Kidney tubule cell (primary cell): ENCODE results near the gene NOC4L.
"Not testable (repeated sequence)": the region's sequence is repeated elsewhere in the genome, so short reads cannot be mapped to it uniquely, and the experiment has no call there.

Experiments
- DNase-seq: peaks from one replicate; pipeline ENCODE4 v3.0.0-alpha.2; 2018; ENCODE audit warnings: low spot score

Gene NOC4L

DNA sequence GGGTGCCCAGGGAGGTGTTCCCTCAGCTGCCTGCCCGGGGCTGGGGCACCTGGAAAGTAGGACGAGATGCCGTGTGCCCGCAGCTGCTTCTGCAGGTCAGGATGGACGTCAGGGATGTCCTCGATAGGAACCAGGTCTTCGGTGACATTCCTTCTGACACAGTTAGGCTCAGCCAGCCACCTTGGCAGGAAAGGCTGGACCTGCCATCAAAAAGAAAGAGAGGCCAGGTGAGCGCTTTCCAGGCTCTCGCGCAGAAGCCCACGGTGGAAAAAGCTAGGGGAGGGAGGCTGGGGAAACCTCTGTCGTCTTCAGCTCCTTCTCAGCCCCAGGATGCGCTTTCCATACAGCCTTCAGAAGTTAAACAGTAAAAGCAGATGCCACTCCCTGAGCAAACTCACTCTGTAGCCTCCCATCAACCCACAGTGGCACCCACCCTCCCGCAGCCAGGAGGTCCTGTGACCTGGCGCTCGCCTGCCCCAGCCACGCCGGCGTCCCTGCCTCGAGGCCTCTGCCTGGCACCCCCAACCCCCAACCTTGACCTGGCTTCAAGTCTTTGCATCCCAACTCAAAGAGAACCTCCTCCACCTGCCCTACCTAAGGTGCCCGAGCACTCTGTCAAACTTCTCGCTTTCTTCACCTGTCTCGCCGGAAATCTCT, 1.4 kb upstream of the NOC4L start:
- no peak for DNase-seq

DNA sequence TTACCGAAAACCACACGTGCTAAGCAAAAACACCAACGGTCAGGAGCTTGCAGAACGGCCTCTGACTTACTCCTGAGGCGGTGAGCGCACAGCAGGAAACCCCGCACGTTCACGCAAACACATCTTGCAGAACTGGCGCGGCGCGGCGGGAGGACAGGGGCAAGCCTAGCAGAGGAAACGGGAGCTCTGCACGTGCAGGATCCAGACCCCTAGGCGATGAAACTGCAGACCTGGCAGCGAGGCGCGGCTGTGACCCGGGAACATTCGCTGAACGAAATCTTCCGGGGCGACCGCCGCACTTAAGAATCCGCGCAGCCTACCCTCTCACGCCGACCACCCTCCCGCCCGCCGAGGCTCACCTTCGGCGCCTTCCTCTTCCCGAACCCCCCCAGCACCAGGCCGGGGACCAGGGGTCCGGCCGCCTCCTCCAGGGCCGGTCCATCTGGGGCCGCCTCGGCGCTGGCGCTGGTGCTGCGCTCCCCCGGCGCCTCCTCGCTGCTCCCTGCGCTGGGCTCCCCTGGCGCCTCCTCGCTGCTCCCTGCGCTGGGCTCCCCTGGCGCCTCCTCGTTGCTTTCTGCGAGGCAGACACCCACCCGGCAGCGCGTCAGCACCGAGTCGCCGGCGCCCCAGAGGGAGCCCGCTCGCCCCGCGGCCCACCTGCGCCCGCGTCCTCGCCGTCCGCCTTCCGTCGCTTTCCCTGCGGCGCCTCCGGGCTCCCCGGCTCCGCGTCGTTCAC, 753 bp upstream of the NOC4L start:
- DNase-seq, result no peak

GRCh38 chr12:132144810-132145168, 532 bp downstream of the NOC4L start:
- DNase-seq, result no peak

DNA sequence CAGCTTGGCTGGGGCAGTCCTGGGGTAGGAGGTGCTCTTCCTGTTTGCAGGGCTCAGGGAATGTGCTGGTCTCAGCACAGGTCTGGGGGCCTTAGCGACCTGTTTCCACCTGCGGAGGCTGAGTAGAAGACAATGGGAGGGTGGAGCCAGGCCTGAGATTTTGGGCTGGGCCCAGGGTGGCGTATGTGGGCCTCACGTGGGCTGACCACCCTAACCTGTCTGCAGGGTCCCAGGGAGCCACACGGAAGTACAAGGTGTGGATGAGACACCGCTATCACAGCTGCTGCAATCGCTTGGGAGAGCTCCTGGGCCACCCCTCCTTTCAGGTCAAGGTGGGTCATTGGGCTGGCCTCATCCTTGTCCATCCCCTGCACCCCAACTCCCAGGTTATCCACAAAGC, 1.1 kb downstream of the NOC4L start:
- DNase-seq, result no peak

- DNase-seq, result no peak
These were observed 1.8 kb downstream of the NOC4L start for GRCh38 chr12:132146098-132146497.

GRCh38 chr12:132146772-132147422, 2.6 kb downstream of the NOC4L start:
- DNase-seq, result no peak

DNA sequence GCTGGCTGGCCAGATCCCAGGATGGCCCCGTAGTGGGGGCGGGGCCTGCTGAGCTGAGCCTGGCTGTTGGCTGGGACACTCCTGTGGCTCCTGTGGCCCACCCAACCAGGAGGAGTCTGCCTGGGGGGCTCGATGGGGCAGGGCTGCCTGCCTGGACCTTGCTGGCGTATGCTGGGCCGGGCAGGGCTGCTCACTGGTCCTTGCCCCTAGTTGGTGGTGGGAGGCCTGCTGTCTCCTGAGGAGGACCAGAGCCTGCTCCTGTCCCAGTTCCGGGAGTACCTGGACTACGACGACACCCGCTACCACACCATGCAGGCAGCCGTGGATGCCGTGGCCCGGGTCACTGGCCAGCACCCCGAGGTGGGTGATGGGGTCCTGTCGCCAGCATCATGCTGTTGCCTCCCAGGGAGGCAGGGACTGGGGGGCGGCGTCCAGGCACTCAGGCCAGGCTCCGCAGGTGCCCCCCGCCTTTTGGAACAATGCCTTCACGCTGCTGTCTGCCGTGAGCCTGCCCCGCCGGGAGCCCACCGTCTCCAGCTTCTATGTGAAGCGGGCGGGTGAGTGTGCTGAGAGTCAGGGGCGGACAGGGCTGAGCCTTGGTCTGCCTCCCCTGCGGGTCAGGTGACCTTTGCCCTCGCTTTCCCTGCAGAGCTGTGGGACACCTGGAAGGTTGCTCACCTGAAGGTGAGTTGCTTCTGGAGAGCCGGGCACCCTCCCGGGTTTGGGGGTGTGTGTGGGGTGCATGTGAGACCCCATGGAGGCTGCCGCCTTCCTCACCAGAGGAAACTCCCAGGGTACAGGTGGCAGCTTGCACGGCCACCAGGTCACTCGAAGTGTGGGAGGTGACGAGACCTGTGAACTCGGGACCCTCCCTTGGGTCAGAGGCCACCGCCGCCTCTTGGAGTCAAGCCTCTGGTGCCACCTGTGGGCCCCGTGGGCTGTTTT, 3.4 kb downstream of the NOC4L start:
- no peak for DNase-seq

DNA sequence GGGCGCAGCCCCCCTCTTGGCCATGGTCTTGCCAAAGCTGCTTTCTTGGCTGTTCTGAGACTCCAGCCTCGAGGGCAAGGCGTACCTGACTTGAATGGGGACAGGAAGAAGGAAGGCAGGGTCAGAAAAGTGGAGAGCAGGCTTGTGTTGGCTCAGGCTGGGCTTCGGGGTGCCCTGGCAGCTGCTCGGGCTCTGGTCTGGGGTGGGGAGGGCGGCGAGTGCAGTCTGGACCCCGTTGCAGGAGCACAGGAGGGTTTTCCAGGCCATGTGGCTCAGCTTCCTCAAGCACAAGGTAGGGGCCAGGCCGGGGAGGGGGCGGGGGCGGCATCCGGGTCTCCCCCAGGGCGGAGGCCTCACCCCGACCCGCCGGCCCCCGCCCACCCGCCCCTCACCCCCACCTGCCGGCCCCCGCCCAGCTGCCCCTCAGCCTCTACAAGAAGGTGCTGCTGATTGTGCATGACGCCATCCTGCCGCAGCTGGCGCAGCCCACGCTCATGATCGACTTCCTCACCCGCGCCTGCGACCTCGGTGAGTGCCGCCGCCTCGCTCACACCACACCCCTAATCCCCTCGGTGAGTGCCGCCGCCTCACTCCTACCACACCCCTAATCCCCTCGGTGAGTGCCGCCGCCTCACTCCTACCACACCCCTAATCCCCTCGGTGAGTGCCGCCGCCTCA, 4.2 kb downstream of the NOC4L start:
- DNase-seq, result no peak

GRCh38 chr12:132149526-132149925, 5.3 kb downstream of the NOC4L start:
- not testable (repeated sequence) for DNase-seq

DNA sequence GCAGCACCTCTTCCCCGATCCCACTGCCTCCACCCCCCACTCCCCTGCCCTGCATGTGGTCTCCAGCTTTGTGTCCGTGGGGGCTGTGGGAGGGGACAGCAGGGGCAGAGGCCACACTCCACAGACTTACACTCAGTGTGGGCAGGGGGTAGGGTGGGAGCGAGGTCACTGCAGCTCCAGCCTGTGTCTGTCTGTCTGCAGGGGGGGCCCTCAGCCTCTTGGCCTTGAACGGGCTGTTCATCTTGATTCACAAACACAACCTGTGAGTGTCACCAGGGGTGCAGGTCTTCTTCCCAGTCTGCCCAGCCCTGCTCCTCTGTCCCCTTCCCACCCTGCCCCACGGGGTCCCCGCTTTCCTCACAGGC, 6.5 kb downstream of the NOC4L start:
- DNase-seq, result no peak

DNA sequence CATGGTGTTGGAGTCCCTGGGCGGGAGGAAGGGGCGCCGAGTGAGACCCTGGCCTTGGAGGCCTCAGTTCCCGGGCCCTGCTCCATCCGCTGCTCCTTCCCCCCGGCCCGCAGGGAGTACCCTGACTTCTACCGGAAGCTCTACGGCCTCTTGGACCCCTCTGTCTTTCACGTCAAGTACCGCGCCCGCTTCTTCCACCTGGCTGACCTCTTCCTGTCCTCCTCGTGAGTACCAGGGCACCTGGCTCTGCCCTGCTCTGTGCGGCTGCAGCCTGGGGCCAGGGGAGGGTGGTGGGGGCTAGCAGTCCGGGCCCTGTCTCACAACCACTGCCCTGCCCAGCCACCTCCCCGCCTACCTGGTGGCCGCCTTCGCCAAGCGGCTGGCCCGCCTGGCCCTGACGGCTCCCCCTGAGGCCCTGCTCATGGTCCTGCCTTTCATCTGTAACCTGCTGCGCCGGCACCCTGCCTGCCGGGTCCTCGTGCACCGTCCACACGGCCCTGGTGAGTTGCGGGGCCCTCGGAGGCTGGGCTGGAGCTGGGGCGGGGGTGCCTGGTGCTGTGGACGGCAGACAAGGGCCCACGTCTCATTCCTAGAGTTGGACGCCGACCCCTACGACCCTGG, 7.0 kb downstream of the NOC4L start:
- DNase-seq, result no peak

DNA sequence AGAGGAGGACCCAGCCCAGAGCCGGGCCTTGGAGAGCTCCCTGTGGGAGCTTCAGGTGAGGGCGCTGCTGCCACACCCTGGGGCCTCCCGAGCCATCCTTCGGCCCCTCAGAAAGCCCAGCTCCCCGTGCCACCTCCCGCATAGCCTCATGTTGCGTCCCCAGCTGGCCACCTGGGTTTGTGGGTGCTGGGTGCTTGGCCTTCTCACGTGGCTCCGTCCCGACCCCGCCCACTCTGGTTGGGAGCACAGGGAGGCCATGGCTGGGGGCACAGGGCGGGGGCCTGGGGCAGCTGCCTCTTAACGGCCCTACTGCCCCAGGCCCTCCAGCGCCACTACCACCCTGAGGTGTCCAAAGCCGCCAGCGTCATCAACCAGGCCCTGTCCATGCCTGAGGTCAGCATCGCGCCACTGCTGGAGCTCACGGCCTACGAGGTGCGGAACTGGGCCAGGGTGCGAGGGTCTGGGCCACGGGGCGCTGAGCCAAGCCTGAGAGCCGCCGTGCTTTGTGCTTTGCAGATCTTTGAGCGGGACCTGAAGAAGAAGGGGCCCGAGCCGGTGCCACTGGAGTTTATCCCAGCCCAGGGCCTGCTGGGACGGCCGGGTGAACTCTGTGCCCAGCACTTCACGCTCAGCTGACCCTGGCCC, 7.6 kb downstream of the NOC4L start:
- no peak for DNase-seq

DNA sequence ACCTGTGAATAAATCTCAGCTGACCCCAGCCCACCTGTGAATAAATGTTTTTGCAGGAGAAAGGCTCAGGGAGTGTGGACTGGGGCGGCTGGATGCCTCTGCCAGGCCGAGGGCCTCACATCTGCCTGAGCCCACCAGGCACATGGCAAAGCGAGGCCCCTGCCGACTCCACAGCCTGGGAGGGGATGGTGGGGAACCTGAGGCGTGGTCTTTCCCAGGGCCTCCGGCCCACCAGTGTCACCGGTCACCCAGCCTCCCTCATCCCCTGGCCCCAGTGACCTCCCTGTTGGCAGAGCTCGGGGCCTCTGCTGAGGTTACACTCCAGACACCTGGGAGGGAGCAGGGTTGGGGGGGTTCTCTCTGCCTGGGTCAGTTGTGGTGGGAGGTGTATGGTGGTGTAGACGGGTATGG, 8.2 kb downstream of the NOC4L start:
- no peak for DNase-seq

DNA sequence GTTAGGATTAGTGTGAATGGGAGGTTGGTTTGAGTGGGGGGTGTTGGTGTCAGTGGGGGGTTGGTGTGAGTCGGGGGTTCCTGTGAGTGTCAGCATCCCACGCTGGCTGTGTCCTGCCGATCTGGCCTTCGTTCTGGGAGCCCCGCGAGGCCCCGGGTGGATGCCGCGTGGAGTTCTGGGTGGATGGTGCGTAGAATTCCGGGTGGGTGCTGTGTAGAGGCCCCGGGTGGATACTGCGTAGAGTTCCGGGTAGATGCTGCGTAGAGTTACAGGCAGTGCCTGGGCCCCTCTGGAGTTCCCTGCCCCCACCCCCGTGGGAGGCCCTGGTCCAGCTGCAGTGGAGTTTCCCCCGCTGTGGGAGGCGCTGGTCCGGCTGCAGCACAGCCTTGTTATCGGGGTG, 8.7 kb downstream of the NOC4L start:
- no peak for DNase-seq

DNA sequence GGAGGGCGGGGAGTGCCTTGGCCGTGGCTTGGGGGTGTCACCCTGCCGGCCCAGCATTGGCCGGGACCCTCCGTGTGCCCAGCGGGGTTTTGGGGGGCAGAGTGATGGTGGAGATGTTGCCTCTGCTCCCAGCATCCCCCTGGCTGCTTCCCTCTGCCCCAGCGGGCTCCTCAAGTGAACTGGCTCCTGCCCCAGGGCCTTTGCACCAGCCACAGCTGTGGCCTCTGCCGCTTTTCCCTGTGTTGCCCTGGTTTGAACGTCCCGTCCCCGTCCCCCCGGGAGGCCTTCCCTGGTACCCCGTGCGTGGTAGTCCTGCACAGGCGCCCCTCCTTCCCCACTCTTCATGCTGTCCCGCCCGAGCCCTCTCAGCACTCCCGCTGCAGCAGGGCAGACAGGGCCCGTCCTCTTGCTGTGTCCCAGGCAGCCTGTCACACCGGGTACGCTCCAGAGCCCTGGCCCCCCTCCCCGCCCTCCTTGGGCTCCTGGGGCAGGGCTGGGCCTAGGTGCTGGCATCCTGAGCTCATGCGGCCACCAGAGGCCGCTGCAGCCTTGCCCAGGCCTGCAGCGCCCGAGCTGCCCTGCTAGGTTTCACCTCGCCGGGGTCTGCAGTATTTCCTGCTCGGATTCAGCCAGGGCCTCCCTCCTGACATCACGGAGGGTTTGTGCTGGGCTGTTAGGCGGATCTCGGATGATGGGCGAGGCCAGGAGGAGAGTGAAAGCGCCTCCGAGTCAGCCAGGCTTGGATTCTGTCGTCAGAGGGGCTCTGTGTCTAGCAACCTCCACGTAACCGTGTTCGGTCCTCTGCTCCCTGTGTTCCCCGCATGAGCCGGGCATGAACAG, 9.5 kb downstream of the NOC4L start:
- peak; percentile 77 for DNase-seq

DNA sequence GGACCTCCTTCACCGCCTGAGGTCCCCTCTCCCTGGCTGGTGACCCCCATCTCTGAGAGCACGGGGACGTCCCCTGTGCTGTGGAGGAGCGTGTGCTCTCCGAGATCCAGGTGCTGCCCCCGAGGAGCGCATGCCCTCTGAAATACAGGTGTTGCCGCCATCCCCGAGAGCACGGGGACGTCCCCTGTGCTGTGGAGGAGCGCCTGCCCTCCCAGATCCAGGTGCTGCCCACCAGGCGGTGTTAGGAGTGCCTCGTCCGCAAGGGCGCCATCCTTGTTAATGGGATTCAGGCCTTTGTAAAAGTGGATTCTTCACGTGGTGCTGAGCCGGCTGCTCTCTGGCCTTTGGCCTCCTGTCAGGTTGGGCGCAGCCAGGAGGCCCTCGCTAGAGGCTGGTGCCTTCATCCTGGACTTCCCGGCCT, 10.1 kb downstream of the NOC4L start:
- DNase-seq, result no peak

GRCh38 chr12:132154941-132155770, 10.9 kb downstream of the NOC4L start:
- no peak for DNase-seq

GRCh38 chr12:132155771-132156572, 11.7 kb downstream of the NOC4L start:
- DNase-seq, result no peak
